Measurements from ENCODE around the gene CHD5. TPM values are rescaled to one million over a fixed set of nuclear protein-coding genes. Genes with fewer than 3 reads are reported as not detected.

The CHD5 gene
- total RNA-seq, 1 experiment from 2014 or later, result 2.4 TPM

DNA sequence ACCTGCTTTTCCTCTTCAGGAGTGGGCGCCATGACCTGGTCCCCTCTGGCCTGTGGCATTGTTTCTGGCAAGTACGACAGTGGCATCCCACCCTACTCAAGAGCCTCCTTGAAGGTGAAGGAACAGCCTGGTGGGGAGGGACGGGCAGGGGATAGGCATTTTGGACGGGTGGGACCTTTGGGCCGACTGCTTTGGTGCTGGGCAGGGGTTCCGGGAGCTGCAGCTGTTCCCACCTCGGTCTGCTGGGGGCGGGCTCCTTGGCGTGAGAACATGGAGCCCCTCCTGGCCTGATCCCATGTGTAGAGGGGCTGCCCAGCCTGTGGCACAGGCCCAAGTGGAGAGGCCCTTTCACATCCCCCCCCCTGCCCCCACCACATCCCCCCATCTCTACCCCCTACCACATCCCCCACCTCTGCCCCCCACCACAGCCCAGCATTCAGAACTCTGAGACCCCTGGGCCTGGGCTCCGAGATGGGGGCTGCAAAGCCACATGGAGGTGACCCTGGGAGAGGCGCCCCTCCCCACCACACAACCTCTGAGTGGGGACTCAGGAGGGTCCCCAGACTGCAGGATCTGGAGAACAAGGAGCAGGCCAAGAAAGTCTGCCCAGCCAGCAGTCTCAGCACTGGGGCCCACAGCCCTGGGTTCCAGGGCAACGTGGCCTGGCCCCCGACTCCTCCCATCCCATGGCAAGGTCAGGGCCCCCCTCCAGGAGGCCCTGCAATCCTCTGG lies 84.4 kb downstream of the CHD5 start:
- H3K9me3 Mint-ChIP-seq, result no peaks in the 10 kb centered on the region
- H3K27me3 Mint-ChIP-seq (ENCODE audit: low read depth), result no peaks in the 10 kb centered on the region
- no peaks in the 10 kb centered on the region for H3K4me1 Mint-ChIP-seq
- H3K4me3 Mint-ChIP-seq, result no peak overlapping the region
- H3K36me3 Mint-ChIP-seq, result no peaks in the 10 kb centered on the region
- CTCF ChIA-PET, result interaction anchor here (0.7 to 1.8 kb wide), 7 partner anchors 9 to 61 kb away, joined by 3 to 8 read pairs (median 3); no protein-coding TSS in a partner anchor
- DNase-seq (ENCODE audit: low spot score) (no peak), ATAC-seq (peak; percentile 25; the same call in 1 of the 2 replicates)
- TF ChIP-seq NFATC4 (CRISPR knock-in tag; IDR thresholded peaks at IDR 0.05) (no peak), MAX (CRISPR knock-in tag; IDR thresholded peaks at IDR 0.05) (no peak), ZNF232 (CRISPR knock-in tag; IDR thresholded peaks at IDR 0.05) (no peak)
- TF ChIP-seq, protein P1, sequence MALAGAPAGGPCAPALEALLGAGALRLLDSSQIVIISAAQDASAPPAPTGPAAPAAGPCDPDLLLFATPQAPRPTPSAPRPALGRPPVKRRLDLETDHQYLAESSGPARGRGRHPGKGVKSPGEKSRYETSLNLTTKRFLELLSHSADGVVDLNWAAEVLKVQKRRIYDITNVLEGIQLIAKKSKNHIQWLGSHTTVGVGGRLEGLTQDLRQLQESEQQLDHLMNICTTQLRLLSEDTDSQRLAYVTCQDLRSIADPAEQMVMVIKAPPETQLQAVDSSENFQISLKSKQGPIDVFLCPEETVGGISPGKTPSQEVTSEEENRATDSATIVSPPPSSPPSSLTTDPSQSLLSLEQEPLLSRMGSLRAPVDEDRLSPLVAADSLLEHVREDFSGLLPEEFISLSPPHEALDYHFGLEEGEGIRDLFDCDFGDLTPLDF (CRISPR knock-in tag; IDR thresholded peaks at IDR 0.05), result no peak
- TF ChIP-seq, protein P2, sequence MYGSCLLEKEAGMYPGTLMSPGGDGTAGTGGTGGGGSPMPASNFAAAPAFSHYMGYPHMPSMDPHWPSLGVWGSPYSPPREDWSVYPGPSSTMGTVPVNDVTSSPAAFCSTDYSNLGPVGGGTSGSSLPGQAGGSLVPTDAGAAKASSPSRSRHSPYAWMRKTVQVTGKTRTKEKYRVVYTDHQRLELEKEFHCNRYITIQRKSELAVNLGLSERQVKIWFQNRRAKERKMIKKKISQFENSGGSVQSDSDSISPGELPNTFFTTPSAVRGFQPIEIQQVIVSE (CRISPR knock-in tag; IDR thresholded peaks at IDR 0.05; ENCODE audit: borderline replicate concordance), result no peak
- TF ChIP-seq, protein P3, sequence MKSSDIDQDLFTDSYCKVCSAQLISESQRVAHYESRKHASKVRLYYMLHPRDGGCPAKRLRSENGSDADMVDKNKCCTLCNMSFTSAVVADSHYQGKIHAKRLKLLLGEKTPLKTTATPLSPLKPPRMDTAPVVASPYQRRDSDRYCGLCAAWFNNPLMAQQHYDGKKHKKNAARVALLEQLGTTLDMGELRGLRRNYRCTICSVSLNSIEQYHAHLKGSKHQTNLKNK (CRISPR knock-in tag; IDR thresholded peaks at IDR 0.05), result no peak
- no peak overlapping the region for H3K27ac Mint-ChIP-seq
- POLR2A ChIA-PET, result no interaction called here

DNA sequence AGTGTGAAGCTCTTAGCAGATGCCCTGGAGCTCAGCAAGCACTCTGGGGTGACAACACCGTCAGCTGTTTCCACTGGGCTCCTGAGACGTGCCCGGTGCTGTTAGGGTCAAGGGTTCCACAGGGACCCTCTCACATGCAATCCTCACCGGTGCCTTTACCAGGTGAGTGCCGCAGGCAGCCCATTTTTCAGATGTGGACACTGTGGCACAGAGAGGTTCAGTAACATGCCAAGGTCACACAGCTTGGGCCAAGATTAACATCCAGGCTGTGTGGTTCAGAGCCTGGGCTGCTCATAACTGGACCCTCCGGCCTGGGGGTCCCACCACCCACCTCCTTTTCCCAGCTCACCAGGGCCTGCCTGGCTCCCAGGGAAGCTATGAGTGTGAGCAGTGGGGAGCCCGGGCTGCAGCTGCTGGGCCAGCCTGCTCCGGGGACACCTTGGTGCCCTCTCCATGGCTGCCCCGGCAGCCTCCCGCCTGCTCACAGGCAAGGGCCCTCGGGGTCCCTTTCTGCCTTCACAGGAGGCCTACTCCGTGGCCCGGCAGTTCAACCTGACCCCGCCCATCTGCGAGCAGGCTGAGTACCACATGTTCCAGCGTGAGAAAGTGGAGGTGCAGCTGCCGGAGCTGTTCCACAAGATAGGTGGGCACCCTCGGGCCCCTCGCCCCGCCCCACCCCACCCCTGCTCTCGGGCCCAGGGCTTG lies 85.2 kb downstream of the CHD5 start:
- Mint-ChIP-seq H3K27me3 (ENCODE audit: low read depth) (no peaks in the 10 kb centered on the region), H3K4me1 (no peaks in the 10 kb centered on the region), H3K9me3 (no peaks in the 10 kb centered on the region), H3K27ac (no peak overlapping the region), H3K36me3 (no peaks in the 10 kb centered on the region), H3K4me3 (no peak overlapping the region)
- CTCF ChIA-PET, result interaction anchor here (0.7 to 2.3 kb wide), 8 partner anchors 9 to 60 kb away, joined by 3 to 7 read pairs (median 3); no protein-coding TSS in a partner anchor
- no peak for ATAC-seq
- POLR2A ChIA-PET, result no interaction called here
- DNase-seq (ENCODE audit: low spot score), result no peak
- TF ChIP-seq ZSCAN18 (CRISPR knock-in tag; IDR thresholded peaks at IDR 0.05), result no peak
- no peak for TF ChIP-seq FOXP1 (CRISPR knock-in tag; IDR thresholded peaks at IDR 0.05; ENCODE audit: borderline replicate concordance)
- TF ChIP-seq ZNF423 (CRISPR knock-in tag; IDR thresholded peaks at IDR 0.05), result no peak
- no peak for TF ChIP-seq NR3C1 (CRISPR knock-in tag; conservative IDR thresholded peaks at IDR 0.05; ENCODE audit: low read depth)
- TF ChIP-seq, protein P4, sequence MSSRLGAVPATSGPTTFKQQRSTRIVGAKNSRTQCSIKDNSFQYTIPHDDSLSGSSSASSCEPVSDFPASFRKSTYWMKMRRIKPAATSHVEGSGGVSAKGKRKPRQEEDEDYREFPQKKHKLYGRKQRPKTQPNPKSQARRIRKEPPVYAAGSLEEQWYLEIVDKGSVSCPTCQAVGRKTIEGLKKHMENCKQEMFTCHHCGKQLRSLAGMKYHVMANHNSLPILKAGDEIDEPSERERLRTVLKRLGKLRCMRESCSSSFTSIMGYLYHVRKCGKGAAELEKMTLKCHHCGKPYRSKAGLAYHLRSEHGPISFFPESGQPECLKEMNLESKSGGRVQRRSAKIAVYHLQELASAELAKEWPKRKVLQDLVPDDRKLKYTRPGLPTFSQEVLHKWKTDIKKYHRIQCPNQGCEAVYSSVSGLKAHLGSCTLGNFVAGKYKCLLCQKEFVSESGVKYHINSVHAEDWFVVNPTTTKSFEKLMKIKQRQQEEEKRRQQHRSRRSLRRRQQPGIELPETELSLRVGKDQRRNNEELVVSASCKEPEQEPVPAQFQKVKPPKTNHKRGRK (CRISPR knock-in tag; IDR thresholded peaks at IDR 0.05; ENCODE audit: borderline replicate concordance), result no peak
- TF ChIP-seq, protein P3 (CRISPR knock-in tag; IDR thresholded peaks at IDR 0.05), result no peak
- TF ChIP-seq, protein P5, sequence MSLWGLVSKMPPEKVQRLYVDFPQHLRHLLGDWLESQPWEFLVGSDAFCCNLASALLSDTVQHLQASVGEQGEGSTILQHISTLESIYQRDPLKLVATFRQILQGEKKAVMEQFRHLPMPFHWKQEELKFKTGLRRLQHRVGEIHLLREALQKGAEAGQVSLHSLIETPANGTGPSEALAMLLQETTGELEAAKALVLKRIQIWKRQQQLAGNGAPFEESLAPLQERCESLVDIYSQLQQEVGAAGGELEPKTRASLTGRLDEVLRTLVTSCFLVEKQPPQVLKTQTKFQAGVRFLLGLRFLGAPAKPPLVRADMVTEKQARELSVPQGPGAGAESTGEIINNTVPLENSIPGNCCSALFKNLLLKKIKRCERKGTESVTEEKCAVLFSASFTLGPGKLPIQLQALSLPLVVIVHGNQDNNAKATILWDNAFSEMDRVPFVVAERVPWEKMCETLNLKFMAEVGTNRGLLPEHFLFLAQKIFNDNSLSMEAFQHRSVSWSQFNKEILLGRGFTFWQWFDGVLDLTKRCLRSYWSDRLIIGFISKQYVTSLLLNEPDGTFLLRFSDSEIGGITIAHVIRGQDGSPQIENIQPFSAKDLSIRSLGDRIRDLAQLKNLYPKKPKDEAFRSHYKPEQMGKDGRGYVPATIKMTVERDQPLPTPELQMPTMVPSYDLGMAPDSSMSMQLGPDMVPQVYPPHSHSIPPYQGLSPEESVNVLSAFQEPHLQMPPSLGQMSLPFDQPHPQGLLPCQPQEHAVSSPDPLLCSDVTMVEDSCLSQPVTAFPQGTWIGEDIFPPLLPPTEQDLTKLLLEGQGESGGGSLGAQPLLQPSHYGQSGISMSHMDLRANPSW (CRISPR knock-in tag; conservative IDR thresholded peaks at IDR 0.05; ENCODE audit: low read depth), result no peak
- no peak for TF ChIP-seq JUN (CRISPR knock-in tag; IDR thresholded peaks at IDR 0.05)
- no peak for TF ChIP-seq SOX15 (CRISPR knock-in tag; IDR thresholded peaks at IDR 0.05)
- TF ChIP-seq NR2C2 (CRISPR knock-in tag; IDR thresholded peaks at IDR 0.05), result no peak
- TF ChIP-seq TEAD4 (CRISPR knock-in tag; IDR thresholded peaks at IDR 0.05), result no peak
- TF ChIP-seq, protein P6, sequence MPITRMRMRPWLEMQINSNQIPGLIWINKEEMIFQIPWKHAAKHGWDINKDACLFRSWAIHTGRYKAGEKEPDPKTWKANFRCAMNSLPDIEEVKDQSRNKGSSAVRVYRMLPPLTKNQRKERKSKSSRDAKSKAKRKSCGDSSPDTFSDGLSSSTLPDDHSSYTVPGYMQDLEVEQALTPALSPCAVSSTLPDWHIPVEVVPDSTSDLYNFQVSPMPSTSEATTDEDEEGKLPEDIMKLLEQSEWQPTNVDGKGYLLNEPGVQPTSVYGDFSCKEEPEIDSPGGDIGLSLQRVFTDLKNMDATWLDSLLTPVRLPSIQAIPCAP (CRISPR knock-in tag; IDR thresholded peaks at IDR 0.05), result no peak
- TF ChIP-seq SMAD4 (CRISPR knock-in tag; IDR thresholded peaks at IDR 0.05), result no peak
- TF ChIP-seq OVOL2 (CRISPR knock-in tag; IDR thresholded peaks at IDR 0.05; ENCODE audit: borderline replicate concordance), result no peak
- TF ChIP-seq CBFB (CRISPR knock-in tag; IDR thresholded peaks at IDR 0.05; ENCODE audit: low read depth), result no peak
- TF ChIP-seq RORB (CRISPR knock-in tag; IDR thresholded peaks at IDR 0.05), result no peak
